ENCODE data around the gene NAIF1.
"Not testable (repeated sequence)": the region's sequence is repeated elsewhere in the genome, so short reads cannot be mapped to it uniquely, and the experiment has no call there.

NAIF1 gene

DNA sequence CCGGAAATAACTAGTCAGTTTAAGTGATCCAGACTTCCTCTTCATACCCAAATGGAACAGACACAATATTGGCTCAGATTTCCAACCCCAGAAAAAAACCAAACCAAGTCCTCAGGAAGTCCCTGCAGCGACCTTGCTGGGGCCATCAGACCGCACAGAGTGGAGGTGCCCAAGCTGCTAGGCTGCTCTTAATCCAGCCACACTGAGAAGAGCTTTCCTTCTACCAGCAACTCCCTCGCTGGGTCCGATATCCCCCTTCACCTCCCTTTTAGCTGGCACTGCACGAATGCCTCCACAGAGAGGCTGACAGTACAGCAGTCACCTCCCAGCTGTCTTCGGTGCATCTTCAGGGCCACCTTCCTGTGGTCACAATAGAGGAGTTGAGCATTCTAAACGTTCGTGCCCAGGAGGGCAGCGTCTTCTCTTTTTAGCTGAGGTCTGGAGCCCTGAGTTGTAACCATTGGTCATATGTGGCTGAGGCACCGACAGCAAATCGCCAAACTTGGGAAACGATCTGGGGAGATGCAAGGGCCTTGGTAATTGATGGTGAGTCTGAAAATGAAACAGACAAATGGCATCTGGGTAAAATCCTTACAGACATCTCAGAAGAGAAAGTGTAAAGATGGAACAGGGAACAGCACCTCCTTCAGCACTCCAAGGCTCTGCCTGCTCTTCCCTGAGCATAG lies 5.7 kb downstream of the NAIF1 start:
- no peak for DNase-seq (ENCODE audit: low spot score in 2 of 2)
- Mint-ChIP-seq H3K36me3 (peaks cover 27% of the 10 kb centered on the region), H3K27ac (peak overlapping the region; percentile 55), H3K4me1 (peaks cover 40% of the 10 kb centered on the region), H3K4me3 (peak overlapping the region; percentile 56), H3K9me3 (no peaks in the 10 kb centered on the region)
- peak; percentile 44 for ATAC-seq

DNA sequence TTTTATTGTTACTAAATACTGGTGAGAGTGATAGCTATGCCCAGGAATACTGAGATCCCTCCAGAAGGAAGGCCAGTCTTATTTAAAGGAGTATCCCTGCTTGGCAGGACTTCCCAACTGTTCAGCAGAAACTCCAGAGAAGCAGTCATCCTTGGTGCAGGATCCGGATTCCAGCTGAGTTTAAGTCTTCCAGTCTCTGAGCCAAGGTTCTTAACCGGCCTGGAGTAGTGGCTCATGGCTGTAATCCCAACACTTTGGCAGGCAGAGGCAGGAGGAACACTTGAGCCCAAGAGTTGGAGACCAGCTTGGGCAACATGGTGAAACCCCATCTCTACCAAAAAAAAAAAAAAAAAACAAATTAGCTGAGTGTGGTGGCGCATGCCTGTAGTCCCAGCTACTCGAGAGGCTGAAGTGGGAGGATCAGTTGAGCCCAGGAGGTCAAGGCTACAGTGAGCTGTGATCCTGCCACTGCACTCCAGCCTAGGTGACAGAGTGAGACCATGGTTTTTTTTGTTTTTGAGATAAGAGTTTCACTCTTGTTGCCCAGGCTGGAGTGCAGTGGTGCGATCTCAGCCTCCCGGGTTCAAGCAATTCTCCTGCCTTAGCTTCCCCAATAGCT lies 7.6 kb downstream of the NAIF1 start:
- H3K27ac Mint-ChIP-seq: no peak overlapping the region
- no peak overlapping the region for H3K4me3 Mint-ChIP-seq
- H3K36me3 Mint-ChIP-seq: peaks cover 21% of the 10 kb centered on the region
- peaks cover 22% of the 10 kb centered on the region for H3K4me1 Mint-ChIP-seq
- ATAC-seq (no peak), DNase-seq (ENCODE audit: low spot score in 2 of 2) (no peak)
- no peaks in the 10 kb centered on the region for H3K9me3 Mint-ChIP-seq

DNA sequence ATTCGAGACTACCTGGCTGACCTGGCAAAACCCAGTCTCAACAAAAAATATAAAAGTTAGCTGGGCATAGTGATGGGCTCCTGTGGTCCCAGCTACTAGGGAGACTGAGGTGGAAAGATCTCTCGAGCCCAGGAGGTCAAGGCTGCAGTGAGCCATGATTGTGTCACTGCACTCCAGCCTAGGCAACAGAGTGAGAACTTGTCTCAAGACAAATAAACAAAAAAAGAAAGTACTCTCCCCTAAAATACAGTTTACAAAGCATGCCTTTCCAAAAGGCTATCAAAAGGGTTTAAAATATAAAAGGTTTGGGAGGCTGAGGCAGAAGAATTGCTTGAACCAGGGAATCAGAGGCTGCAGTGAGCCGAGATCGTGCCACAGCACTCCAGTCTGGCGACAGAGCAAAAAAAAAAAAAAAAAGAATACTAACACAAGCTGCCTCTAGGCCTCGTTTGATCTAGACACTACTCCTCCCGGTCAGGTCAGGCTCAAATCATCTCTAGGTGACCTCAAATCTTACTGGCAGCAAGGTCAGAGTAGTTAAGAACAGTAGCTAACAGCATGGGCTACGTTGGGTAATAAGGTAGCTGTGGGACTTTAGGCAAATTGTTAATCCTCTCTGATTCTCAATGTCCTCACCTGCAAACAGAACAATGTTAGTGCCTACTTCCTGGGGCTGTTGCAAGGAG lies 9.3 kb downstream of the NAIF1 start:
- ATAC-seq (no peak), DNase-seq (ENCODE audit: low spot score in 2 of 2) (no peak)
- no peak overlapping the region for H3K27ac Mint-ChIP-seq
- H3K36me3 Mint-ChIP-seq: peaks cover 21% of the 10 kb centered on the region
- no peaks in the 10 kb centered on the region for H3K9me3 Mint-ChIP-seq
- no peak overlapping the region for H3K4me3 Mint-ChIP-seq
- H3K4me1 Mint-ChIP-seq: peaks cover 20% of the 10 kb centered on the region

DNA sequence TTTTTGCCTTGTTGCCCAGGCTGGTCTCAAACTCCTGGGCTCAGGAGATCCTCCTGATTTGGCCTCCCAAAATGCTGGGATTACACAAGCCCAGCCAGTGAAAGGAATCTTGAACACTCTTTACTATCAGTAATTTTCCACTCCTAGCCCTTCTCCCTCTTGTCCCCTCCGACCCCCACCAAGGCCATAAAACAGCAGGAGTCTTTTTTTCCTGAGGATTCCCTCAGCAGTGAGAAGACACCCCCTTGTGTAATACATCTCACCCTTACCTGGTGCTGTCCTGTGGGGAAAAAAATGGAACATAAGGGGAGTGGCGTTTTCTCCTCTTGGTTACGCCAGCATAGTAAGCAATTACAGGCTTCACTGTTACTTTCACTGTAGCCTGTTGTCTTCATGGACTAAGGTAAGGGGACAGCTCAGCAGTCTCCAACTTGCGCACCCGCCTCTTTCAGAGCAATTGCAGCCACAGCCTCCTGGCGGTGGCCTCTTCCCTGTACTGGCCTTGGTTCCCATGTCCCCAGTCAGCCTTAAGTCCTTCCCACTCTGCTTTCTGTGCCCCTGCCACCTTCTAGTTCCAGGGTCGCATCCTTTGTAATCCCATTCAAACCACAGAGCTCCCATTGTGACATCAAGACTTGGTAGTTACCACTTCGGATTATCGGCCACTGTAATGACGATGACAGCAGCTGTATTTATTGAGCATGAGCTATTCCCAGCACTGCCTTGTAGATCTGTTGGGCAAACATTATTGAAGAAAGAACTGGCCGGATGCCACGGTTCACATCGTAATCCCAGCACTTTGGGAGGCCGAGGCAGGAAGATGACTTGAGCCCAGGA lies 10.0 kb downstream of the NAIF1 start:
- DNase-seq (ENCODE audit: low spot score in 2 of 2): no peak
- no peak overlapping the region for H3K4me3 Mint-ChIP-seq
- peaks cover 16% of the 10 kb centered on the region for H3K36me3 Mint-ChIP-seq
- H3K9me3 Mint-ChIP-seq: no peaks in the 10 kb centered on the region
- peaks cover 14% of the 10 kb centered on the region for H3K4me1 Mint-ChIP-seq
- H3K27ac Mint-ChIP-seq: no peak overlapping the region
- ATAC-seq: no peak

DNA sequence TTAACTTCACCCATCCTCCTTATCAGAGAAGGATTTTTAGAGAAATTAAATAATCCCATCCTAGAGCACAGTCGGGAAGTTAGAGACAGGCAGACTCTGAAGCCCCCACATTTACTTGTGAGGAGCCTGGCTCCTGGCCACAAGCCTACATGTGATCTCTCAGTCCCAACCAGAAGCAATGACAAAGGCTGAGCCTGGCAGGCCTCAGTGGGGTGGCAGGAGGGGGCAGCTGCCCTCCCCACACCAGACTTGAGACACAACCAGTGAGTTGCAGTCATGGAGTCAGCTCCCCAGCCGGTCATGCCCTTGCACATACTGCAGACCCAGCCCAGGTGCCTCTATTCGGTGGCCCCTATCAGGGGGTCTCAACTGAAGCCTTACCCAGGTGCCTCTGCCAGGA lies 11.0 kb downstream of the NAIF1 start:
- H3K4me3 Mint-ChIP-seq: no peak overlapping the region
- peaks cover 7% of the 10 kb centered on the region for H3K36me3 Mint-ChIP-seq
- H3K27ac Mint-ChIP-seq: no peak overlapping the region
- DNase-seq (ENCODE audit: low spot score in 2 of 2) (no peak), ATAC-seq (no peak)
- no peaks in the 10 kb centered on the region for H3K9me3 Mint-ChIP-seq
- H3K4me1 Mint-ChIP-seq: peaks cover 4% of the 10 kb centered on the region

DNA sequence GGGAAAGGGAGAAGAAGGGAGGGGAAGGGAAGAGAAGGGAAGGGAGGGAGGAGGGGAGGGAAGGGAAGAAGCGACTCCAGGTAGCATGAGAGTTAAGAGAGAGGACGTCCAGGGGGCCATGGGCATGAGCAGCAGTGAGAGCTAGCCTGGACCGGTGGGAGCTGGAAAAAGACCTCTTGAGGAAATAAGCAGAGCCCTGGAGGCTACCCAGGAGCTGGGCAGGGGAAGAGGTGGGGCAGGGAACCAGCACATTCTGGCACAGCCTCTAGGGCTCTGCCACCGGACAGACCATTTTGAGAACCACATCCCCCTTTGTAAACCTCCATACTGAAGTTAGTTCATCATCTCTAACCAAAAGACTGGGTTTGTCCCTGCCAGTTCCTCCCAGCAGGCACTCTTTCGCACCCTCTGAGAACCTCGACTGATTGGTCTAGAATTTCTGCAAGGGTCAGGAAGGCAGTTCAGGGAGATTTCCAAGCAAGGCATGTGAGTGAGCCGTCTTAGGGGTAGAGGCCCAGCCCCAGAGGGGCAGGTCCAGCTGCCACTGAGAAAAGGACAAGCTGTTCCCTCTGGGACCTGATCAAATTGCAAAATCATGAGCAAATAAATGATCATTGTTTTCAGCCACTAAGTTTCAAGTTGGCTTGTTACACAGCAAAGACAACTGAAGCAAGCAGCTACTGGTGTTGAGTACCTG lies 11.6 kb downstream of the NAIF1 start:
- no peak for DNase-seq (ENCODE audit: low spot score in 2 of 2)
- no peak for ATAC-seq
- Mint-ChIP-seq H3K36me3 (peaks cover under 1% of the 10 kb centered on the region), H3K9me3 (no peaks in the 10 kb centered on the region), H3K4me1 (no peaks in the 10 kb centered on the region), H3K4me3 (no peak overlapping the region), H3K27ac (no peak overlapping the region)

DNA sequence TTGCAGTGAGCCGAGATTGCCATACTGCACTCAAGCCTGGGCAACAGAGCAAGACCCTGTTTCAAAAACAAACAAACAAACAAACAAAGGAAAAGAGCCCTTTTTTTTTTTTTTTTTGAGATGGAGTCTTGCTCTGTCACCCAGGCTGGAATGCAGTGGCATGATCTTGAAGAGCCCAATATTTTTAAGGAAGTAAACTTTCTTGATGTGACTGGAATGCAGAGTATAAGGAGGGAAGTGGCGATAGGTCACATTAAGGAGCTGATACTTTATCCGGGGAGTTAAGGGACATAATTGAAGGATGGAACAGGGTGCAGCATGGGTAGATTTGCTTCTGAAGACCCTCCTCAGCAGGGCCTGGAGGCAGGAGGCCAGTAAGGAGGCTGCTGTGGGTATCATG lies 13.0 kb downstream of the NAIF1 start:
- ATAC-seq: no peak
- H3K36me3 Mint-ChIP-seq: no peaks in the 10 kb centered on the region
- H3K9me3 Mint-ChIP-seq: no peaks in the 10 kb centered on the region
- peak overlapping the region; percentile 1 for H3K27ac Mint-ChIP-seq
- H3K4me3 Mint-ChIP-seq: no peak overlapping the region
- DNase-seq (ENCODE audit: low spot score in 2 of 2): no peak
- no peaks in the 10 kb centered on the region for H3K4me1 Mint-ChIP-seq

DNA sequence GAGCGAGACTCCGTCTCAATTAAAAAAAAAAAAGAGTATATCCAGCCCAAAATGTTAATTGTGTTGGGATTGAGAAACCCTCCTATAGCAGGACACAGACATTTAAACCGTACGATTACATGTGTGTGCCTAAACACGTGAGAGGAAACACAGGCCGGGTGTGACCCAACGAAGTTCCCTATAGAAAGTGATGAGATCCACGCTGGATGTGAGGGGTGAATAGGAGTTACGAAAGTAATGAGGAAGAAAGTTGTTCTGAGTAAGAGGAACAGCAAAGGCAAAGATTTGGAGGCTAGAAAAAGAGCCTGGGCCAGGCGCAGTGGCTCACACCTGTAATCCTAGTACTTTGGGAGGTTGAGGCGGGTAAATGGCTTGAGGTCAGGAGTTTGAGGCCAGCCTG lies 13.6 kb downstream of the NAIF1 start:
- DNase-seq (ENCODE audit: low spot score in 2 of 2) (no peak), ATAC-seq (no peak)
- H3K4me3 Mint-ChIP-seq: no peak overlapping the region
- H3K36me3 Mint-ChIP-seq: no peaks in the 10 kb centered on the region
- no peaks in the 10 kb centered on the region for H3K4me1 Mint-ChIP-seq
- H3K27ac Mint-ChIP-seq: no peak overlapping the region
- no peaks in the 10 kb centered on the region for H3K9me3 Mint-ChIP-seq

DNA sequence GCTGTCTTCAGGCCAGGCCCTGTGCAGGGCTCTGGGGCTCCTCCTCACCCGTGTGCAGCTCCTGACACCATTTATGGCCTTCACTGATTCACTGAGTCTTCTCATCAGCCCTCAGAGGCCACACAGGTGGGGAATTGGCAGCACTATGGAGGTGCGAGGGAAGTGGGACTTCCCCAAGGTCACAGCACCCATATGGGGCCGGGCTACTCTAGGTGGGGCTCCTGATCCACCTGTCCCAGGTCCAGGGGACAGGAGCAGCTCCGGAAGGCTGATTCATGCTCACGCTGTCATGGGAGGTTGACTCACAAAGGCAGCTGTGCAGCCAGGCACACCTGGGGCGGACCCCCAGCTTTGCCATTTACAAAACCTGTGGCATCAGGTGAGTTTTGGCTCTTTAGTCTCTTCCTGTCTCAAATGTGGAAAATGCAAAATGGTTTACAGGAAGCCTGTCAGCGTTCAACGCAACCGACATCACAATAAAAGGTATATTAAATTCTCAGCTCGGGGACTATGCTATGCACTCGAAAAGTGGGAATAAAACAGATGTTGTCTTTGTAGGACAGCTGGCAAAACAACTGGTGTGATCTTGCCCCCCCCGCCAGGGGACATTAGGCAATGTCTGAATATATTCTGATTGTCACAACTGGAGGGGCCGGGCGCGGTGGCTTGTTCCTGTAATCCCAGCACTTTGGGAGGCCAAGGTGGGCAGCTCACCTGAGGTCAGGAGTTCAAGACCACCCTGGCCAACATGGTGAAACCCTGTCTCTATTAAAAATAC lies 15.0 kb downstream of the NAIF1 start:
- Mint-ChIP-seq H3K4me1 (no peaks in the 10 kb centered on the region), H3K4me3 (no peak overlapping the region), H3K36me3 (no peaks in the 10 kb centered on the region), H3K9me3 (no peaks in the 10 kb centered on the region), H3K27ac (no peak overlapping the region)
- no peak for ATAC-seq
- DNase-seq (ENCODE audit: low spot score in 2 of 2): no peak

DNA sequence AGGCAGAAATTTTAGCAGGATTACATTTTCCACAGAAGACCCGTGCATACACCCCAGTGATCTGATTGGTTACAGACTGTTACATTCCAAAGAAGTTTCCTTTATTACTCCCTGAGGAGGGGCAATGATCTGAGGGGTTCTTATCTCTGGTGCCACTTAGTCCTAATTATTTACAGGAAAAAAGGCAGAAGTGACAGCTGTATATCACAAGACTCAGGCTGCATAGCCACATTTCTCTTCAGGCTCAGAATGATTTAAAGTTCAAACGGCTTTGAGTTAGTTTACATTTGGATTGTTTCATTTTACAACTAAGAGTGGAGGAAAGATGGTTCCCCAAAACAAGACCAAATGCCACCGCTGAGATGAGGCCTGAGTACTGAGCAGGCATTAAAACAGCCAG lies 17.3 kb downstream of the NAIF1 start:
- Mint-ChIP-seq H3K4me1 (no peaks in the 10 kb centered on the region), H3K36me3 (no peaks in the 10 kb centered on the region), H3K27ac (no peak overlapping the region), H3K9me3 (no peaks in the 10 kb centered on the region), H3K4me3 (no peak overlapping the region)
- no peak for ATAC-seq
- no peak for DNase-seq (ENCODE audit: low spot score in 2 of 2)

DNA sequence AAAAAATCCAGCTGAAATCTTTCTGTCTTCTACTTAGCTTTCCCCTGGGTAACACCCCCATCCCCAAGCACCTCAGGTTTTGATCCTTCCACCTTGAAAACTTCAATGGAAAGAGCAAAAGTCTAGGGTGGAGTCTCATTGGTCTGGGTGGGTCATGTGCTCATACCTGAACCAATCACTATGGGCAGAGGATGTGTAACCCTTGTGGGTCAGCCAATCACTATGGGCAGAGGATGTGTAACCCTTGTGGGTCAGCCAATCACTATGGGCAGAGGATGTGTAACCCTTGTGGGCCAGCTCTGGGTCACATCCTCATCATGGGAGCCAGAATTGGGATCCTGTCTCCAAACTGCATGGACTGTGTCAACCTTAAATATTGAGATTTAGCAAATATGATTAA lies 18.5 kb downstream of the NAIF1 start:
- Mint-ChIP-seq H3K4me3 (no peak overlapping the region), H3K36me3 (no peaks in the 10 kb centered on the region), H3K4me1 (no peaks in the 10 kb centered on the region), H3K9me3 (no peaks in the 10 kb centered on the region), H3K27ac (no peak overlapping the region)
- DNase-seq (ENCODE audit: low spot score in 2 of 2) (no peak), ATAC-seq (peak; percentile 82)

DNA sequence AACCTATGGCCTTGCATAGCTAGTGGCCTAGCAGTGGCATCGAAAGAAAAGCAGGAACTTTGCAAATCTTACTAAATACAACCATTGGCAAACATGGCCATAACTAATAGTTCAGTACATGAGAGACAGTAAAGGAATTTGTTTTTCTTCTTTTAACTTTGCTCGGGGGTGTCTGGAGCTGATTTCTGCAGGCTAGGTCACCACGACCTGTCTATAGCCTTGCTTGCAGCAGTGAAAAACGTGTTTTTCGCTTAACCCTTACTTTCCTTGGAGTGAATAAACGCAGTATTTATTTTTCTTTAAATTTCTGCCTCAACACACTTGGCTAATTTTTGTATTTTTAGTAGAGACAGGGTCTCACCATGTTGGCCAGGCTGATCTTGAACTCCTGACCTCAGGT lies 19.9 kb downstream of the NAIF1 start:
- DNase-seq (ENCODE audit: low spot score in 2 of 2) (no peak), ATAC-seq (no peak)
- Mint-ChIP-seq H3K4me1 (peaks cover 2% of the 10 kb centered on the region), H3K4me3 (no peak overlapping the region), H3K36me3 (no peaks in the 10 kb centered on the region), H3K9me3 (no peaks in the 10 kb centered on the region), H3K27ac (no peak overlapping the region)

DNA sequence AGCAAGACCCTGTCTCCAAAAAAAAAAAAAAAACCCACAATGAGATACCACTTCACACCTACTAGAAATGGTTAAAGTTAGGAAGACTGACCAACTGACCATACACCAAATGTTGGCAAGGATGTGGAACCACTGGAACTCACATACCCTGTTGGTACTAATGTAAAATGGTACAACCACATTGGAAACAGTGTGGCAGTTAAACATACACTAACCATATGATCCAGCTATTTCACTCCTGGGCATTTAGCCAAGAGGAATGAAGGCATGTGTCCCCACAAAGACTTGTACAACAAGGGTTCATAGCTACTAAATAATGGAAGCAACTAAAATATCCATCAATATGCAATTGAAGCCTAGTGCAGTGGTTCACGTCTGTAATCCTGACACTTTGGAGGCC lies 21.3 kb downstream of the NAIF1 start:
- no peak for DNase-seq (ENCODE audit: low spot score in 2 of 2)
- no peaks in the 10 kb centered on the region for H3K36me3 Mint-ChIP-seq
- H3K9me3 Mint-ChIP-seq: no peaks in the 10 kb centered on the region
- no peak overlapping the region for H3K4me3 Mint-ChIP-seq
- no peak for ATAC-seq
- H3K27ac Mint-ChIP-seq: no peak overlapping the region
- peaks cover 13% of the 10 kb centered on the region for H3K4me1 Mint-ChIP-seq

DNA sequence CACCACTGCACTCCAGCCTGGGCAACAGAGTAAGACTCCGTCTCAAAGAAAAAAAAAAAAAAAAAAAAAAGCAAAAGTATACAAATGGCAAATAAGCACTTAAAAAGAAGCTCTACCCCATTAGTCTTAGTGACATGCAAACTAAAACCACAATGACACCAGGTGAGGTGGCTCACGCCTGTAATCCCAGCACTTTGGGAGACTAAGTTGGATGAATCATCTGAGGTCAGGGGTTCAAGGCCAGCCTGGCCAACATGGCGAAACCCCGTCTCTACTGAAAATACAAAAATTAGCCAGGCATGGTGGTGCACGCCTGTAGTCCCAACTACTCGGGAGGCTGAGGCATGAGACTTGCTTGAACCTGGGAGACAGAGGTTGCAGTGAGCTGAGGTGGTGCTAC lies 21.7 kb downstream of the NAIF1 start:
- not testable (repeated sequence) for H3K4me3 Mint-ChIP-seq; H3K9me3 Mint-ChIP-seq; H3K36me3 Mint-ChIP-seq; H3K27ac Mint-ChIP-seq; ATAC-seq; DNase-seq (ENCODE audit: low spot score in 2 of 2)
- H3K4me1 Mint-ChIP-seq: peaks cover 13% of the 10 kb centered on the region

Data from stimulated activated effector memory CD8-positive, alpha-beta T cell treated with anti-CD3 and anti-CD28 coated beads, Interleukin-12 subunit alpha, Interleukin-12 subunit beta, amount 100 ng/mL, for 72 hours (primary cell).